ENCODE results near the gene SKI. TPM values are rescaled to one million over a fixed set of nuclear protein-coding genes. Genes with fewer than 3 reads are reported as not detected.

Gene SKI
- total RNA-seq, 1 experiment from 2014 or later, result 28.3 TPM

GRCh38 chr1:2194898-2195673 lies 33.0 kb upstream of the SKI start:
- no peaks in the 10 kb centered on the region for H3K27me3 ChIP-seq (ENCODE audit: low read length)
- DNase-seq (peak; percentile 92), ATAC-seq (peak; percentile 62)
- peaks cover 58% of the 10 kb centered on the region for H3K4me1 ChIP-seq (ENCODE audit: insufficient read depth, low read length)
- ChIA-PET POLR2A (ENCODE audit: unreplicated experiment) (interaction anchor here (0.5 to 0.7 kb wide), 4 partner anchors 13 to 195 kb away, joined by 3 to 5 read pairs (median 4); no protein-coding TSS in a partner anchor), CTCF (interaction anchor here (0.6 to 2.3 kb wide), 18 partner anchors 12 to 393 kb away, joined by 3 to 62 read pairs (median 4); partner anchors contain the start of genes MORN1, PEX10, RER1 and SKI)
- H2AFZ ChIP-seq (ENCODE audit: low read length), result peak overlapping the region; percentile 66
- H3K4me3 ChIP-seq (ENCODE audit: low read length), result peak overlapping the region; percentile 61
- H3K9me3 ChIP-seq (ENCODE audit: low read length), result no peaks in the 10 kb centered on the region
- H3K27ac ChIP-seq (ENCODE audit: low read length), result peak overlapping the region; percentile 23
- TF ChIP-seq EZH2phosphoT487 (IDR thresholded peaks at IDR 0.05; ENCODE audit: borderline replicate concordance, low read length) (no peak), EZH2 (IDR thresholded peaks at IDR 0.05; ENCODE audit: low read length, unreplicated experiment) (no peak), CTCF (conservative IDR thresholded peaks at IDR 0.05; ENCODE audit: low read depth, low read length) (peak; percentile 99)
- no peaks in the 10 kb centered on the region for H3F3A ChIP-seq (ENCODE audit: low read length, unreplicated experiment)
- intact Hi-C loops (cut with micrococcal nuclease), result loop anchor here (1.0 to 5.0 kb wide), 4 partner anchors 14 to 352 kb away; no protein-coding TSS in a partner anchor
- no peaks in the 10 kb centered on the region for H4K20me1 ChIP-seq (ENCODE audit: low read length)
- peaks cover 43% of the 10 kb centered on the region for H3K79me2 ChIP-seq (ENCODE audit: low read length)
- no peaks in the 10 kb centered on the region for H3K36me3 ChIP-seq (ENCODE audit: low read depth, low read length)
- no TSS peak for BruUV-seq (replicated peaks)
- peak overlapping the region; percentile 42 for H3K9ac ChIP-seq (ENCODE audit: low read length)
- H3K4me2 ChIP-seq (ENCODE audit: low read length), result peak overlapping the region; percentile 77
- H3K9me2 ChIP-seq (replicated peaks; ENCODE audit: low read length), result no peaks in the 10 kb centered on the region

- BruUV-seq (replicated peaks), result no TSS peak
- peak overlapping the region; percentile 42; the same call in 1 of the 2 replicates for H3K9ac ChIP-seq (ENCODE audit: low read length)
- no peak overlapping the region for H3K27ac ChIP-seq (ENCODE audit: low read length)
- intact Hi-C loops (cut with micrococcal nuclease), result loop anchor here (1.0 to 5.0 kb wide), 3 partner anchors 13 to 186 kb away; no protein-coding TSS in a partner anchor
- no peak overlapping the region for H3K4me3 ChIP-seq (ENCODE audit: low read length)
- TF ChIP-seq EZH2phosphoT487 (IDR thresholded peaks at IDR 0.05; ENCODE audit: borderline replicate concordance, low read length), result no peak
- no peak for TF ChIP-seq CTCF (conservative IDR thresholded peaks at IDR 0.05; ENCODE audit: low read depth, low read length)
- TF ChIP-seq EZH2 (IDR thresholded peaks at IDR 0.05; ENCODE audit: low read length, unreplicated experiment), result no peak
- ATAC-seq, result no peak
- no peaks in the 10 kb centered on the region for H3K9me2 ChIP-seq (replicated peaks; ENCODE audit: low read length)
- H2AFZ ChIP-seq (ENCODE audit: low read length), result no peak overlapping the region
- H3K79me2 ChIP-seq (ENCODE audit: low read length), result peaks cover 43% of the 10 kb centered on the region
- H3K4me1 ChIP-seq (ENCODE audit: insufficient read depth, low read length), result peaks cover 57% of the 10 kb centered on the region
- H3K27me3 ChIP-seq (ENCODE audit: low read length), result no peaks in the 10 kb centered on the region
- H3F3A ChIP-seq (ENCODE audit: low read length, unreplicated experiment), result no peaks in the 10 kb centered on the region
- peak overlapping the region; percentile 77 for H3K4me2 ChIP-seq (ENCODE audit: low read length)
- POLR2A ChIA-PET (ENCODE audit: unreplicated experiment), result no interaction called here
- no peak for DNase-seq
- H4K20me1 ChIP-seq (ENCODE audit: low read length), result no peaks in the 10 kb centered on the region
- CTCF ChIA-PET, result interaction anchor here (1.2 to 2.3 kb wide), 5 partner anchors 13 to 186 kb away, joined by 4 to 62 read pairs (median 4); partner anchors contain the start of gene SKI
- no peaks in the 10 kb centered on the region for H3K9me3 ChIP-seq (ENCODE audit: low read length)
- H3K36me3 ChIP-seq (ENCODE audit: low read depth, low read length), result no peaks in the 10 kb centered on the region
These were observed 32.3 kb upstream of the SKI start for GRCh38 chr1:2195785-2196184.
